ENCODE results near the gene LRRC71. TPM values are rescaled to one million over a fixed set of nuclear protein-coding genes. Genes with fewer than 3 reads are reported as not detected.

The LRRC71 gene
- total and polyA plus RNA-seq, 2 donors (not counting 1 experiment from before 2014, with no cell fraction given): not detected

DNA sequence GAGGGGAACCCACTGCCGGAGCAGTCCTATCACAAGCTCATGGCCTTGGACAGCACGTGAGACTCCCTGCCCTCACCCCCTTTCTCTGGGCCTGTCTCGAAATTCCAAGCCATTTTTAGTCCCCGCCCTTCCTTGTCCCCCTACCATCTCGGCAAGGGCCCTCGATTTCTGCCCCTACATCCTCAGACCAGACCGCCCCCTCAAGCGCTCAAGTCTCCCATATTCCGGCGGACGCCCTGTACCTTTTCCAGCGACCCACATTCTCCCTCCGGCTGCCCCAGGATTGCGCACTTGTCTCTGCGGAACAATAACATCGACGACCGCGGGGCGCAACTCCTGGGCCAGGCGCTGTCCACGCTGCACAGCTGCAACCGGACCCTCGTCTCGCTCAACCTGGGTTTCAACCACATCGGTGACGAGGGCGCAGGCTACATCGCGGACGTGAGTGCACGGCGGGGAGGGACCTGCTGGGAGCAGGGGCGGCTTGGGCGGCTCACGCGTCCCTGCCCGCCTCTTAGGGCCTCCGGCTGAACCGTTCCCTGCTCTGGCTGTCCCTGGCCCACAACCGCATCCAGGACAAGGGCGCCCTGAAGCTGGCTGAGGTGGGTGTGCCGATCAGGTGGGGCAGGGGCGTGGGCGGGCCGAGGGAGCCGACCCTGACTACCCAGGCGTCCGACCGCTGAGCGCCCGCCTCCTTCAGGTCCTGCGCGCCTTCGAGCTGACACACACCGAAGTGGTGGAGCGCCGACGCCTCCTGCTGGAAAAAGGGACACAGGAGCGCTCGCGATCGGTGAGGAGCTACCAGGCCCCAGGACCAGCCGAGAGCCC is 7.0 kb downstream of the LRRC71 start:
- WGBS (ENCODE audit: insufficient coverage): 6% methylated on average over 64 of the region's 64 CpGs

More for the DNA sequence above, 7.0 kb downstream of the LRRC71 start:
- Histone ChIP-seq H3K9ac (ENCODE audit: low read length) (no peak overlapping the region), H3K27me3 (replicated peaks in 1 of 4; ENCODE audit: control extremely low read depth in 1 of 4, control insufficient read depth in 3 of 4, insufficient read depth in 4 of 4, low read length in 3 of 4) (peaks cover 0 to 70% (median 27%) of the 10 kb centered on the region in 4 experiments), H3K79me2 (ENCODE audit: control insufficient read depth, insufficient read depth, low read length) (no peaks in the 10 kb centered on the region), H3K36me3 (replicated peaks in 1 of 2; ENCODE audit: control extremely low read depth in 1 of 2, control insufficient read depth in 1 of 2, extremely low read depth in 1 of 2, insufficient read depth in 2 of 2, low read length in 1 of 2) (no peaks in the 10 kb centered on the region), H3K27ac (ENCODE audit: low read length in 2 of 2) (no peak overlapping the region), H4K20me1 (ENCODE audit: control insufficient read depth, insufficient read depth, low read length, poor library complexity, severe bottlenecking) (no peaks in the 10 kb centered on the region), H3K4me3 (ENCODE audit: control extremely low read depth in 1 of 5, extremely low read depth in 1 of 5, insufficient read depth in 1 of 5, low read depth in 2 of 5, low read length in 4 of 5) (peak overlapping the region in 1 of 5 experiments; percentile 24), H3K4me2 (replicated peaks; ENCODE audit: low read depth, low read length, poor library complexity, severe bottlenecking) (peak overlapping the region; percentile 40), H2AFZ (ENCODE audit: insufficient read depth, low read depth, low read length, poor library complexity, severe bottlenecking) (peak overlapping the region; percentile 19), H3K9me3 (ENCODE audit: control extremely low read depth in 1 of 3, control insufficient read depth in 2 of 3, insufficient read depth in 1 of 3, low read length in 2 of 3) (no peaks in the 10 kb centered on the region), H3K4me1 (ENCODE audit: control insufficient read depth in 2 of 2, insufficient read depth in 2 of 2, low read length in 2 of 2) (peaks cover 15 to 19% of the 10 kb centered on the region in 2 donors)
- ATAC-seq (ENCODE audit: low read depth) (no peak), DNase-seq (peak; percentile 48)
- intact Hi-C loops (cut with micrococcal nuclease): no loop called here
- Mint-ChIP-seq H3K4me3 (no peak overlapping the region), H3K4me1 (peaks cover 15% of the 10 kb centered on the region), H3K27me3 (peaks cover 78% of the 10 kb centered on the region), H3K27ac (no peak overlapping the region), H3K9me3 (ENCODE audit: insufficient read depth) (no peaks in the 10 kb centered on the region)
- ChIA-PET CTCF (interaction anchor here (1.3 to 1.5 kb wide), 2 partner anchors 13 to 37 kb away, joined by 4 read pairs; no protein-coding TSS in a partner anchor), POLR2A (no interaction called here)
- no peak for TF ChIP-seq EZH2 (IDR thresholded peaks at IDR 0.05; ENCODE audit: borderline replicate concordance, insufficient read depth, low read depth, low read length, poor library complexity, severe bottlenecking)
- TF ChIP-seq CTCF (IDR thresholded peaks at IDR 0.05): no peak
